Breast epithelium (tissue), 4 donors: ENCODE results near the gene MYO3B. TPM values are rescaled to one million over a fixed set of nuclear protein-coding genes. Genes with fewer than 3 reads are reported as not detected.

Experiments
- DNase-seq, 2 donors: peaks; one replicate each; pipeline ENCODE4 v3.0.0-alpha.2; 2019; ENCODE audit warnings: low spot score in 2 of 2
- H3K27ac ChIP-seq, 2 donors: fragments of 200-600 bp; sonication (generic) in 1 of 2; one replicate each; pipeline ENCODE4 v1.5.1; 2016 to 2019; ENCODE audit warnings: mild to moderate bottlenecking in 1 of 2
- H3K27me3 ChIP-seq, 2 donors: fragments of 200-600 bp; sonication (generic) in 1 of 2; one replicate each; pipeline versions ENCODE4 v1.5.1 to v1.6.0; 2017 to 2019; ENCODE audit warnings: control low read depth in 1 of 2, mild to moderate bottlenecking in 1 of 2
- H3K36me3 ChIP-seq: fragments of 200-600 bp; one replicate; pipeline ENCODE4 v1.5.1; 2019
- H3K4me1 ChIP-seq, 2 donors: fragments of 200-600 bp; sonication (generic); one replicate each; pipeline ENCODE4 v1.5.1; 2016 to 2019; ENCODE audit warnings: control low read depth in 1 of 2
- H3K4me3 ChIP-seq, 3 donors: fragments of 200-600 bp; sonication (generic); 1 replicate in 2 of 3; 2 replicates in 1 of 3; pipeline ENCODE4 v1.5.1; 2016 to 2019; ENCODE audit warnings: mild to moderate bottlenecking in 3 of 3, moderate library complexity in 2 of 3
- H3K9me3 ChIP-seq, 2 donors: fragments of 200-600 bp; sonication (generic) in 1 of 2; one replicate each; pipeline ENCODE4 v1.5.1; 2016 to 2019; ENCODE audit warnings: control low read depth in 1 of 2
- POLR2A ChIP-seq: fragments of 450-650 bp; IDR thresholded peaks from one replicate; pipeline ENCODE4 v1.6.1; 2016; ENCODE audit warnings: antibody characterized with exemption, mild to moderate bottlenecking, moderate library complexity
- POLR2AphosphoS5 ChIP-seq, 3 donors: sonication (generic); formaldehyde crosslinking; IDR thresholded peaks; one replicate each; pipeline ENCODE4 v1.6.1; 2017; ENCODE audit warnings: antibody characterized with exemption in 3 of 3
- intact Hi-C: fragments of 100-400 bp; cut with DNase I; formaldehyde crosslinking; loops from one replicate; pipeline ENCODE4 v1.15.1; 2023; ENCODE audit warnings: low total_unique reads
- total RNA-seq, 3 donors: library from RNA; depleted of rRNA; stranded (reverse); fragments of >200 nt; gene quantifications; one replicate each; pipeline ENCODE4 v1.1.0, GENCODE V29; 2016
- TF ChIP-seq, protein P1 (sequence below), 3 donors: fragments of 450-650 bp; IDR thresholded peaks; one replicate each; pipeline ENCODE4 v1.5.1; 2016 to 2017; ENCODE audit warnings: antibody characterized with exemption in 3 of 3, mild to moderate bottlenecking in 3 of 3, moderate library complexity in 3 of 3

MYO3B gene
- total RNA-seq, 3 donors from 2014 or later = 0.15 to 0.98 (median 0.16) TPM

DNA sequence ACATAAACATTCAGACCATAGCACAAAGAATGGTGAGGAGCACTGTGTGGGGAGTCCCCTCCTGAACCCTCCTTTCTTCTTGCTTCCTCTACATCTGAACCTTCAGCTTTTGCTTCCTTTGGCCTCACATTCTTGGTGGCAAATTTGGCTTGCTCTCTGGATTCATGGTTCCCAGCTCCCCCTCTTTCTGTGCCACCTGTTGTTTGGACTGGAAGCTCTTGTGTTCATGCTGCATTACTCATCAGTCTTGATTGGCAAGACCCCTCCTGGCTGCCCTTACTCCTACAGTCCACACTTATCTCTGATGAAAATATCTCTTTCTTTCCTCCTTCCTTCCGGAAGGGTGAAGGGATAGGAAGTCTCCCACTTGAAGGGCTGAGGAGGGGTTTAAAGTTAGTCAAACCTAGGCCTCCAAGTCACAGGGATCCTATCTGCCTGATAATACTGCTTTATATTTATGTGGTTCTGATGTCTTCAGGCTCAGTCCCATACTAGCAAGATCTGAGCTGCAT, 70.0 kb downstream of the MYO3B start:
- Histone ChIP-seq H3K36me3 (no peaks in the 10 kb centered on the region), H3K4me1 (no peaks in the 10 kb centered on the region), H3K27me3 (no peaks in the 10 kb centered on the region), H3K27ac (no peak overlapping the region), H3K9me3 (no peaks in the 10 kb centered on the region), H3K4me3 (no peak overlapping the region)
- intact Hi-C loops = no loop called here
- TF ChIP-seq POLR2A = no peak
- TF ChIP-seq, protein P1, sequence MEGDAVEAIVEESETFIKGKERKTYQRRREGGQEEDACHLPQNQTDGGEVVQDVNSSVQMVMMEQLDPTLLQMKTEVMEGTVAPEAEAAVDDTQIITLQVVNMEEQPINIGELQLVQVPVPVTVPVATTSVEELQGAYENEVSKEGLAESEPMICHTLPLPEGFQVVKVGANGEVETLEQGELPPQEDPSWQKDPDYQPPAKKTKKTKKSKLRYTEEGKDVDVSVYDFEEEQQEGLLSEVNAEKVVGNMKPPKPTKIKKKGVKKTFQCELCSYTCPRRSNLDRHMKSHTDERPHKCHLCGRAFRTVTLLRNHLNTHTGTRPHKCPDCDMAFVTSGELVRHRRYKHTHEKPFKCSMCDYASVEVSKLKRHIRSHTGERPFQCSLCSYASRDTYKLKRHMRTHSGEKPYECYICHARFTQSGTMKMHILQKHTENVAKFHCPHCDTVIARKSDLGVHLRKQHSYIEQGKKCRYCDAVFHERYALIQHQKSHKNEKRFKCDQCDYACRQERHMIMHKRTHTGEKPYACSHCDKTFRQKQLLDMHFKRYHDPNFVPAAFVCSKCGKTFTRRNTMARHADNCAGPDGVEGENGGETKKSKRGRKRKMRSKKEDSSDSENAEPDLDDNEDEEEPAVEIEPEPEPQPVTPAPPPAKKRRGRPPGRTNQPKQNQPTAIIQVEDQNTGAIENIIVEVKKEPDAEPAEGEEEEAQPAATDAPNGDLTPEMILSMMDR (IDR thresholded peaks at IDR 0.05) = no peak
- TF ChIP-seq POLR2AphosphoS5 (IDR thresholded peaks at IDR 0.05) = no peak
- no peak for DNase-seq

DNA sequence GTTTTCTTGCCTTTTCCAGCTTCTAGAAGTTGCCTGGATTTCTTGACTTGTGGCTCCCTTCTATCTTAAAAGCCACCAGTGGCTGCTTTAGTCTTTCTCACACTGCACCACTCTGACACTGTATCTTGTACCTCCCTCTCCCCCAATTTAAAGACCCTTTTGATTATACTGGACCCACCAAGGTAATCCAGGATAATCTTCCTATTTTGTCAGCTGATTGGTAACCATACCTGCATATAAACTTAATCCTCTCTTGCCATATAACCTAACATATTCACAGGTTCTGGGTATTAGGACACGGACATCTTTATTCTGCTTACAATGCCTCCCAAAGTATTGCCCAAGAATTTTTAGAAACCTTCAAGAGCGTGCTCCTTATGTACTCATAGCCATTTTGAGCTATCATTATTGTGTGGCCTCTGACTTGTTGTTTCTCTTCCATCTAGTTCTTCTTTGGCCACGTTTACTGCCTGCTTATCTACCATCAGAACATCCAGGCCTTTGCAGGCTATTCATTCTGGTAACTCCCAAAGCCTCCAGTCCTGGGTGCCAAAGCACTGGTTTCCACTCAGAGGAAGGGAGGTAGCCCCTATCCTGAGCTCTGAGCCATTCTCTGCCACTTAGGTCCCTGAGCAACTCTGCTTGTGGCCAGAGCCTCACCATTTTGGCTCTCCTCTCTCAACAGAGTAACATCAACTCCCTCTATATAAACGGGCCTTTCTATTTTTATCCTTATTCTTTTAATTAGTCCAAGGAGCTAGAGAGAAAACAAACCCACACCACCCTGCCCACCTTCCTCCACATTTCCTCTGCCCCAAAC, 70.8 kb downstream of the MYO3B start:
- intact Hi-C loops = no loop called here
- Histone ChIP-seq H3K27ac (no peak overlapping the region), H3K4me1 (no peaks in the 10 kb centered on the region), H3K27me3 (no peaks in the 10 kb centered on the region), H3K36me3 (no peaks in the 10 kb centered on the region), H3K4me3 (no peak overlapping the region), H3K9me3 (no peaks in the 10 kb centered on the region)
- no peak for TF ChIP-seq POLR2AphosphoS5 (IDR thresholded peaks at IDR 0.05)
- TF ChIP-seq POLR2A = no peak
- TF ChIP-seq, protein P1 (IDR thresholded peaks at IDR 0.05) = no peak
- DNase-seq = no peak

DNA sequence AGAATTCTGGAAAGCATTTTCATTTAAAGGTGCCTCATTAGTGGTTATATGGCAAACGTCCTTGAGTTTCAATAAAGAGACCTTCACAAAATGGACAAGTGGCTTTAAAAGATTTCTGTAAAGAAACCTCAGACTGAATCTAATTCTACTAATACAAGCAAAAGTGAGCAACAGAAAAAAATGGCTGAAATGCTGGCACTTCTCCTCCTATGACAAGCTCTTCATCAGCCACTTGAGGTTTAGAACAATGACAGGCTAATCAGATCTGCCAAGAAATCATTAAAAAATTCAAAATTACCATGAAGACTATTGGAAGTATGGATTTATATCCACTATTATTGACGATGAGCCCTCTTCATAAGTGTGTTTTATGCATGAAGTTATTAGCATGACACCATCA, 71.8 kb downstream of the MYO3B start:
- no peak for TF ChIP-seq POLR2A
- TF ChIP-seq POLR2AphosphoS5 (IDR thresholded peaks at IDR 0.05) = no peak
- TF ChIP-seq, protein P1 (IDR thresholded peaks at IDR 0.05) = no peak
- Histone ChIP-seq H3K27me3 (no peaks in the 10 kb centered on the region), H3K27ac (no peak overlapping the region), H3K36me3 (no peaks in the 10 kb centered on the region), H3K4me3 (no peak overlapping the region), H3K9me3 (no peaks in the 10 kb centered on the region), H3K4me1 (no peaks in the 10 kb centered on the region)
- no peak for DNase-seq
- intact Hi-C loops = no loop called here

DNA sequence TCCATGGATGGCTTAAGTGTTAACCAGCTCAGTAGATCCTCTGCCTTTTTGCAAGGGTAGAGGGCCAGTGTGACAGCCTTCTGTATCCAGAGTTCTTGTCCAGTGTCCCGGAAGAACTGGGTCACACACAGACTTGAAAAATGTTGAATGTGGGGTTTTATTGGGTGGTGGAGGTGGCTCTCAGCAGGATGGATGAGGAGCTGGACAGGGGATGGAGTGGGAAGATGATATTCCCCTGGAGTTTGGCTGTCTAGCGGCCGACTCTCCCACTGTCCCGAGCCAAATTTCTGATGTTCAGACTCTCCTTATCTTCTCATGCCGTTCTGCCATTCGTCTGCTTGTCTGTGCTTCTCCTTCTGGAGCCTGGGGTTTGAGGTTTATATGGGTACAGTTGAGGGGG, 72.6 kb downstream of the MYO3B start:
- TF ChIP-seq POLR2A (no peak), POLR2AphosphoS5 (IDR thresholded peaks at IDR 0.05) (no peak)
- TF ChIP-seq, protein P1 (IDR thresholded peaks at IDR 0.05) = no peak
- no peaks in the 10 kb centered on the region for H3K36me3 ChIP-seq
- intact Hi-C loops = no loop called here
- no peak overlapping the region for H3K27ac ChIP-seq
- DNase-seq = no peak
- H3K27me3 ChIP-seq = no peaks in the 10 kb centered on the region
- no peaks in the 10 kb centered on the region for H3K9me3 ChIP-seq
- H3K4me3 ChIP-seq = no peak overlapping the region
- no peaks in the 10 kb centered on the region for H3K4me1 ChIP-seq

GRCh38 chr2:170252414-170252813, 74.5 kb downstream of the MYO3B start:
- H3K27ac ChIP-seq = no peak overlapping the region
- TF ChIP-seq POLR2AphosphoS5 (IDR thresholded peaks at IDR 0.05) (no peak), POLR2A (no peak)
- TF ChIP-seq, protein P1 (IDR thresholded peaks at IDR 0.05) = no peak
- no peak overlapping the region for H3K4me3 ChIP-seq
- DNase-seq = no peak
- no peaks in the 10 kb centered on the region for H3K27me3 ChIP-seq
- H3K36me3 ChIP-seq = no peaks in the 10 kb centered on the region
- intact Hi-C loops = no loop called here
- no peaks in the 10 kb centered on the region for H3K9me3 ChIP-seq
- H3K4me1 ChIP-seq = no peaks in the 10 kb centered on the region
